Measurements from ENCODE around the gene RAVER1. TPM values are rescaled to one million over a fixed set of nuclear protein-coding genes. Genes with fewer than 3 reads are reported as not detected.
A peak's percentile ranks its signal among the peaks of the same experiment; 100 is the strongest.

The RAVER1 gene
- total RNA-seq, 2 experiments from 2014 or later: 105 to 111 TPM

DNA sequence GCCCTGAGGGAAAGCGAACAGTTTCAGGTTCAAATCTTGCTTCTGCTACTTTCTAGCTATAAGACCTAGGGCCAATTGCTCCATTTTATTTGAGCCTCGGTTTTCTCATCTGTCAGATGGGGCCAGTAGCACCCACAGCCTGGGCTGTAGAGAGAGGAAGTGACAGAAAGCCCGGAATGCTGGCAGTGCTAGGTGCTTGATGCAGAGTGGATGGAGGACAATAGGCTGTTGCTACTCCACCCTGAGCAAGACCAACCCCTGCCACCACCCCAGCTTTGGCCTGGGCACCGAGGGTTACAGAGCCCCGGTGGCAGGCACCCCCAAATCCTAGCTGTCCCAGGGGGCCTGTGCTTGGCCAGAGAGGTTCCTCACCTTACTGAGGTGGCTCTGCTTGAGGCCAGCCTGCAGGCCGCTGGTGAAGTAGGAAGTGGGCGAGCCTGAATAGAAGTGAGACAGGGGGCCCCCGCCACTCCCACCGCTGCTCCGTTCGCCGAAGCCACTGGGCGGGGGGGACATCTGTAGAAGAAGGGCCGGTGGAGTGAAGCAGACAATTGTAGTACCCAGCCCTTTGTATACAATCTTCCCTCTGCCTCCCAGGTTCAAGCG, 15.4 kb downstream of the RAVER1 start:
- ChIA-PET POLR2A (interaction anchor here (0.7 to 5.8 kb wide), 5 partner anchors 11 to 29 kb away, joined by 3 to 25 read pairs (median 6); partner anchors contain the start of gene RAVER1), CTCF (no interaction called here)
- H3K27ac Mint-ChIP-seq: no peak overlapping the region
- no peaks in the 10 kb centered on the region for H3K27me3 Mint-ChIP-seq
- intact Hi-C loops (cut with micrococcal nuclease): no loop called here
- TF ChIP-seq, protein P1, sequence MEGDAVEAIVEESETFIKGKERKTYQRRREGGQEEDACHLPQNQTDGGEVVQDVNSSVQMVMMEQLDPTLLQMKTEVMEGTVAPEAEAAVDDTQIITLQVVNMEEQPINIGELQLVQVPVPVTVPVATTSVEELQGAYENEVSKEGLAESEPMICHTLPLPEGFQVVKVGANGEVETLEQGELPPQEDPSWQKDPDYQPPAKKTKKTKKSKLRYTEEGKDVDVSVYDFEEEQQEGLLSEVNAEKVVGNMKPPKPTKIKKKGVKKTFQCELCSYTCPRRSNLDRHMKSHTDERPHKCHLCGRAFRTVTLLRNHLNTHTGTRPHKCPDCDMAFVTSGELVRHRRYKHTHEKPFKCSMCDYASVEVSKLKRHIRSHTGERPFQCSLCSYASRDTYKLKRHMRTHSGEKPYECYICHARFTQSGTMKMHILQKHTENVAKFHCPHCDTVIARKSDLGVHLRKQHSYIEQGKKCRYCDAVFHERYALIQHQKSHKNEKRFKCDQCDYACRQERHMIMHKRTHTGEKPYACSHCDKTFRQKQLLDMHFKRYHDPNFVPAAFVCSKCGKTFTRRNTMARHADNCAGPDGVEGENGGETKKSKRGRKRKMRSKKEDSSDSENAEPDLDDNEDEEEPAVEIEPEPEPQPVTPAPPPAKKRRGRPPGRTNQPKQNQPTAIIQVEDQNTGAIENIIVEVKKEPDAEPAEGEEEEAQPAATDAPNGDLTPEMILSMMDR (IDR thresholded peaks at IDR 0.05): no peak
- no peaks in the 10 kb centered on the region for H3K9me3 Mint-ChIP-seq
- no peak for ATAC-seq
- H3K36me3 Mint-ChIP-seq (ENCODE audit: low read depth): peaks cover 34% of the 10 kb centered on the region
- H3K4me1 Mint-ChIP-seq (ENCODE audit: low read depth): peaks cover 16% of the 10 kb centered on the region
- H3K4me3 Mint-ChIP-seq: no peak overlapping the region
- DNase-seq: no peak

DNA sequence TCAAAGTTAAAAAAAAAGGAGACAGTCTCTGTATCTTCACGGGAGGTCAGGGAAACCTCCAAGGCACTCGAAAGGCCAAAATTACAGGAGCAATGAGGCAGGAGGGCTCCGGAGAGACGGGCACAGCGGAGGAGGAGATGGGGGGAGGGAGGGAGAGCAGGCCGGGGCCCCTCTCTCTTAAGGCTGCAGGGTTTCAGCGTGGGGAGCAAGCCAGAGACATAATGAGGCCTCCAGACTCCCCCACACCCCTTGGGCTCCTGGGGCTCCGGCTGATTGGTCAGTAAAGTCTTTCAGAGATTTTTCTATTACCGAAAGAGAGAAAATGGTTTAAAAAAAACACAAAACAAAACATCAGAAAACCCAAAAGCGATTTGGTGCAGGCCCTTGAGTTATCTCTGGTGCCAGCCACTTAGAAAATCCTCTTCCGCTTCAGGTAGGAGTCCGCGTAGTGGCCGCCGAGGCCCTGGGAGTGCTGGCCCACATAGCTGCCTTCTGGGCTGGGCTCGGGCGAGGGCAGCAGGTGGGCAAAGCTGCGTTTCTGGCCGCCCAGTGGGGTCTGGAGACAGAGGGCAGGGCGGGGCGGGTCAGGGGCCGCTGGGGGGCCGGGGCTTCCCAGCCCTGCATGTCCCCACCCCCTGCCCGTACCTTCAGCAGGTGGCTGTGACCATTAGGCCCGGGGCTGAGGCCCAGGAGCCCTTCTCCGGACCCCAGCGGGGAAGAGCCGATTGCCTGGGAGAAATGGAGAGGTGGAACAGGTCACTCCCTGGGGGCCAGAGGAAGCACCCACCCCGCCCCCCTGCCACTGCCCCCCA, 16.1 kb downstream of the RAVER1 start:
- Mint-ChIP-seq H3K4me3 (no peak overlapping the region), H3K9me3 (no peaks in the 10 kb centered on the region), H3K27me3 (no peaks in the 10 kb centered on the region), H3K36me3 (ENCODE audit: low read depth) (peaks cover 32% of the 10 kb centered on the region), H3K4me1 (ENCODE audit: low read depth) (peaks cover 16% of the 10 kb centered on the region), H3K27ac (peak overlapping the region; percentile 49)
- intact Hi-C loops (cut with micrococcal nuclease): no loop called here
- no peak for DNase-seq
- ATAC-seq: no peak
- ChIA-PET POLR2A (interaction anchor here (0.8 to 5.8 kb wide), 4 partner anchors 13 to 28 kb away, joined by 7 to 25 read pairs (median 9); partner anchors contain the start of genes ICAM5 and RAVER1), CTCF (no interaction called here)
- TF ChIP-seq, protein P1 (IDR thresholded peaks at IDR 0.05): no peak

DNA sequence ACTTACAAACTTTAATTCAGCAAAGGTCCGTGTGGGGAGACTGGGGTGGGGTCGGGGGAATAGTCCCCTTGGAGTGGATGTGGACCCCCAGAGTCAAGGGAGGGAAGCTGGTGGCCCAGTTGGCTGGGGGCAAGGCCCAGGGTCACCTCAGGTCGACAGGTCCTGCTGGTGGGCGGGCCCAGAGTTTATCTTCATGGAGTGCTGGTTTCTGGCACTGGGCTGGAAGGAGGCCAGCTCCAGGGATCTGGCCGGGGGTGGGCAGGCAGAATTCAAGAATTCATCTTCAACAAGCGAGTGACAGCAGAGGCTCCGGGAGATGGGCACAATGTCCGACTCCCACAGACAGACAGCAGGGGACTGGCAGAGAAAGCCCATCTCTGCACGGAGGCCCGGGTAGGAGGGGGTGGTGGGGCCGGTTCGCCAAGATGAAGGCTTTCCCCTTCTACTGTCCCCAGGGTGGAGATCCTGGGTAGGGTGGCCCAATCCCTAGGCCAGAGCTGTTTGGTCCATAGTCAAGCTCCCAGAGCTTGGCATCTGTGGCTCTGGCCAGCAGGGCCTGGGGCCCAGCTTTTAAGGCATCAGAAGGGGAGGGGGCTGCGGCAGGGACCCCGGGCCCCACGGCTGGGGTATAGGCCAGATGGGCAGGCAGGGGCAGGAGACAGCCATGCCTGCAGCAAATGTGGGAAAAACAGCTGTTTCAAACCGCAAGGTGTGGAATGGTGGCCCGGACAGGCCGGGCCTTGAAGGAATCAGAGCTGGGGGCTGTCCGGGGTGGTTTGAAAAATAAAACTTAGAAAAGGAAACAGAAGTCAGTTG, 16.9 kb downstream of the RAVER1 start:
- Mint-ChIP-seq H3K27me3 (no peaks in the 10 kb centered on the region), H3K9me3 (no peaks in the 10 kb centered on the region), H3K4me1 (ENCODE audit: low read depth) (peaks cover 16% of the 10 kb centered on the region), H3K36me3 (ENCODE audit: low read depth) (peaks cover 28% of the 10 kb centered on the region), H3K27ac (peak overlapping the region; percentile 77), H3K4me3 (peak overlapping the region; percentile 93)
- intact Hi-C loops (cut with micrococcal nuclease): no loop called here
- ChIA-PET CTCF (no interaction called here), POLR2A (interaction anchor here (0.5 to 5.8 kb wide), 5 partner anchors 8 to 27 kb away, joined by 3 to 25 read pairs (median 8); partner anchors contain the start of genes ICAM5 and RAVER1)
- DNase-seq: no peak
- TF ChIP-seq, protein P1 (IDR thresholded peaks at IDR 0.05): no peak
- peak; percentile 10 for ATAC-seq

DNA sequence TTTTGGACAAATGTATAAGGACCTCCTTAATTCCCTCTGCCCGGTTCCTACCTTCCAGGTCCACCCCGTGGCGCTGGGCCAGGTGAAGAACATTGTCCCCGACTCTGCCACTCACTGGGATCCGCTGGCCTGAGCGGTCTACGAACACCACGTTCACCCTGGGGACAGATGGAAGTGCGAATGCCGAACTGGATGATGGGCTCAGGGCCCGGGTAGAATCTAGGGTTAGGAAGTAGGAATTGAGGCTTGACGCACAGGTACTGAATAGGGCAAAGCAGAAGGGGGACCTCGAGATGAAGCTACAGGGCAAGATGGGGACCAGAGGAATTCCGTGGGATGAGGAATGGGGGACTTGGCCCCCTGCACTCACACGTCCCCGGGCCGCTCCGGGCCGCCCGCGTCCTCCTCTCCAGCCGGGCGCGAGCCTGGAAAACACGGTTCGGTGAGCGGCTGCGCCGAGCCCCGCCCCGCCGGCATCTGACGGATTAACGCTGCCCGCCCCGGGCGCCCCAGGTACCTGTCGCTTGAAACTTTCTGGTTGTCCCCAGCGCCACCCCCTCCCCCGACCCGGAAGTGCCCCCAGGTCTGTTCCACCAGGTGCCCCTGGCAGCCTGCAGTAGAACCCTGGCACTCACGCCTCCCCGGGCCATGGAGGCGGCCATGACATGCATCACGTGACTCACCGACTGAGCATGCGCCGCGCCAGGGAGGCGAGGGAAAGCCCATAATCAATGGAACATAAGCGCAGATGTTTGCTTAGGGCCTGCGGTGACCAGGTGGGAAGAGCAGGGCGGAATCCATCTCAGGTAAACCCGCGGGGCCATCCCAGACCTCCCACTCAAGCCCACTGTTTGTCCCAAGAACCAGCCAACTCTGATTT, 17.8 kb downstream of the RAVER1 start, which contains the start of gene FDX2:
Gene FDX2, minus strand, starts transcription at position 681 of the 880 bp plus-strand sequence. Its CDS starts 19 bp downstream, at position 662.
- ATAC-seq (peak; percentile 93), DNase-seq (peak; percentile 95)
- intact Hi-C loops (cut with micrococcal nuclease): no loop called here
- H3K9me3 Mint-ChIP-seq: no peaks in the 10 kb centered on the region
- peaks cover 28% of the 10 kb centered on the region for H3K36me3 Mint-ChIP-seq (ENCODE audit: low read depth)
- peaks cover 16% of the 10 kb centered on the region for H3K4me1 Mint-ChIP-seq (ENCODE audit: low read depth)
- CTCF ChIA-PET: interaction anchor here (0.7 to 1.8 kb wide), 4 partner anchors 43 to 73 kb away, joined by 3 to 8 read pairs (median 6); partner anchors contain the start of gene ICAM1
- TF ChIP-seq, protein P1 (IDR thresholded peaks at IDR 0.05): no peak
- peak within 1 kb of the TSS; percentile 77 for H3K27ac Mint-ChIP-seq
- H3K4me3 Mint-ChIP-seq: peak within 1 kb of the TSS; percentile 93
- no peaks in the 10 kb centered on the region for H3K27me3 Mint-ChIP-seq
- POLR2A ChIA-PET: interaction anchor here (0.7 to 5.8 kb wide), 9 partner anchors 9 to 44 kb away, joined by 3 to 25 read pairs (median 3); partner anchors contain the start of genes ICAM5 and RAVER1

Measured in activated CD8-positive, alpha-beta T cell treated with anti-CD3 and anti-CD28 coated beads for 36 hours (primary cell).